D721Med (cell line): ENCODE data around the gene TFB2M.

Source experiments
- DNase-seq: peaks from one replicate; pipeline ENCODE4 v3.0.0; 2011; ENCODE audit warnings: low spot score; ENCODE audit not compliant: insufficient read length
- FAIRE-seq: peaks from 2 replicates; lab custom pipeline; 2011; peaks lifted over from hg19 to GRCh38; lab: Jason Lieb, UNC
- TF ChIP-seq, protein P1 (sequence below): IDR thresholded peaks from 2 replicates; pipeline ENCODE4 v1.5.1; 2012; ENCODE audit warnings: mild to moderate bottlenecking, control low read depth; ENCODE audit not compliant: insufficient read depth; ENCODE audit errors: missing control alignments

Gene TFB2M

GRCh38 chr1:246600579-246600978 is 34.5 kb upstream of the TFB2M start:
- FAIRE-seq = no peak

DNA sequence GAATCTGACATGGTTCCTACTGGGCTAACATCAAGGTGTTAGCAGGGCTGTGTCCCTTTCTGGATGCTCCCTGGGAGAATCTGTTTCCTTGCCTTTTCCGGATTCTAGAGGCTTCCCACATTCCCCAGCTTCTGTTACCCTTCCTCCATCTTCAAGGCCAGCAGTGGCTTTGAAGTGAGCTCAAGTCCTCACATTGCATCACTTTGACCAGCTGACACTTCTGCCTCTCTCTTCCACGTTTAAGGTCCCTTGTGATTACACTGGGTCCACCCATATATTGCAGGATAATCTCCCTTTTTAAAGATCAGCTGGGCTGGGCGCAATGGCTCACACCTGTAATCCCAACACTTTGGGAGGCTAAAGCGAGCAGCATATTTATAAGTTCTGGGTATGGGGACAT is 33.3 kb upstream of the TFB2M start:
- FAIRE-seq = no peak
- DNase-seq = no peak
- TF ChIP-seq, protein P1, sequence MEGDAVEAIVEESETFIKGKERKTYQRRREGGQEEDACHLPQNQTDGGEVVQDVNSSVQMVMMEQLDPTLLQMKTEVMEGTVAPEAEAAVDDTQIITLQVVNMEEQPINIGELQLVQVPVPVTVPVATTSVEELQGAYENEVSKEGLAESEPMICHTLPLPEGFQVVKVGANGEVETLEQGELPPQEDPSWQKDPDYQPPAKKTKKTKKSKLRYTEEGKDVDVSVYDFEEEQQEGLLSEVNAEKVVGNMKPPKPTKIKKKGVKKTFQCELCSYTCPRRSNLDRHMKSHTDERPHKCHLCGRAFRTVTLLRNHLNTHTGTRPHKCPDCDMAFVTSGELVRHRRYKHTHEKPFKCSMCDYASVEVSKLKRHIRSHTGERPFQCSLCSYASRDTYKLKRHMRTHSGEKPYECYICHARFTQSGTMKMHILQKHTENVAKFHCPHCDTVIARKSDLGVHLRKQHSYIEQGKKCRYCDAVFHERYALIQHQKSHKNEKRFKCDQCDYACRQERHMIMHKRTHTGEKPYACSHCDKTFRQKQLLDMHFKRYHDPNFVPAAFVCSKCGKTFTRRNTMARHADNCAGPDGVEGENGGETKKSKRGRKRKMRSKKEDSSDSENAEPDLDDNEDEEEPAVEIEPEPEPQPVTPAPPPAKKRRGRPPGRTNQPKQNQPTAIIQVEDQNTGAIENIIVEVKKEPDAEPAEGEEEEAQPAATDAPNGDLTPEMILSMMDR = no peak

More at GRCh38 chr1:246600579-246600978, 34.5 kb upstream of the TFB2M start:
- TF ChIP-seq, protein P1 = no peak
- DNase-seq = no peak

DNA sequence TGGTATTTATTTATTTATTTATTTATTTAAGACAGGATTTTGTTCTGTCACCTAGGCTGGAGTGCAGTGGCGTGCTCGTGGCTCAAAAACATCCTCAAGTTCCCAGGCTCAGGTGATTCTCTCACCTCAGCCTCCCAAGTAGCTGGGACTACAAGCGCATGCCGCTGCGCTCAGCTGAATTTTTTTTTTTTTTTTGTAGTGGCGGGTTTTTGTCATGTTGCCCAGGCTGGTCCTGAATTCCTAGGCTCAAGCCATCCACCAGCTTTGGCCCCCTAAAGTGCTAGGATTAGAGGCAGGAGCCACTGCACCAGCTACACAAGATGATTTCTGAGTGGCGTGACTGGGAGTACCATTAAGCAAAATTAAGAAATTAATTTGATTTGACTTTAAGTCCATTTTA is 31.9 kb upstream of the TFB2M start:
- TF ChIP-seq, protein P1 = no peak
- no peak for FAIRE-seq

GRCh38 chr1:246597340-246597739 is 31.3 kb upstream of the TFB2M start:
- FAIRE-seq (no peak), DNase-seq (no peak)
- TF ChIP-seq, protein P1 = no peak

More for the DNA sequence above, 31.9 kb upstream of the TFB2M start:
- no peak for DNase-seq

DNA sequence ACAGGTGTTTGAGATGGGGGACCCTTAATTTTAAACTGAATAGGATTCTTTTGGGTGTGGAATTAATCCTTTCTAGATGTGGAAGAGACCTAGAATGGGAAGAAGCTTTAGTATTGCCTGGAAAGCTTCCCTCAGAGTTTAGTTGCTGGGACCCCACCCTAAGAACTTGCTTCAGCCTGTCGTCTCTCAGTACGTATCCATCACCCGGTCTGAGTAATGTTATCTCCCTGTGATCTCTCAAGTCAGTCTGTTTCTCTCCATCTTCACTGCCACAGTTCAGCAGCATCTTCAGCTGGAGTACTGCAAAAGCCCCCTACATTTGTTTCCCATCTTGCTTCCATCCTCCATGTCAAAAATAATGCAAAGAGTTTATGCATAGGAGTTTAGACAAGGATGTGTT is 29.1 kb upstream of the TFB2M start:
- TF ChIP-seq, protein P1 = no peak
- no peak for DNase-seq
- no peak for FAIRE-seq

DNA sequence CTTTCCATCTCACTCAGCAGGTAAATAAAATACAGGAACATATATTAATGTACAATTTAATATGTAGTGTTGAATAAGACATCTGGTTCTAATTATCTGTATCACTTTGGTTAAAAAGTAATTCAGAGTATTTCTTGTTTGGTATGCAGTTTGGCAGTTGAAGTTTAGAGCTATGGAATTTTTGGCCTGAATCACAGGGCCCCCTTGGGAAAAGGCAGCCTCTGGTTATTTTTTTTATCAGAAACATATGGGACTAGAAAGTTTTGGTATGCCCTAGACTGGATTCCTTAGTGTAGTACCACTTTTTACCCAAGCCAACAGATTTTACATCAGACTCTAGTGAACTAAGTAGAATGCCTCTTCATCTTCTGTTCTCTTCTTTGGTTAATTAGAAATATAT is 26.6 kb upstream of the TFB2M start:
- no peak for FAIRE-seq

DNA sequence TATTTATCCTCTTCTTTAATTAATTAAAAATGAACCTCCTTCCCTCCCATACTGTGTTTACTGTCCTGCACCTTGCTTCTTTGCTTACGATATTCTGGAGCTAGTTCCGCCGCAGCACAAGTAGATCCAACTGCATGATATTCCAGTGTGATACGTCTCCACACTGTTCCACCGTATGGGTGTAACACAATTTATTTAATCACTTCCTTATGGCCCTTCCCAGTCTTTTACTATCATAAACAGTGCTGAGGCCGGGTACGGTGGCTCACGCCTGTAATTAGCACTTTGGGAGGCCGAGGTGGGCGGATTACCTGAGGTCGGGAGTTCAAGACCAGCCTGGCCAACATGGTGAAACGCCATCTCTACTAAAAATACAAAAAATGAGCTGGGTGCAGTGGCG is 25.9 kb upstream of the TFB2M start:
- DNase-seq = no peak
- no peak for FAIRE-seq
- TF ChIP-seq, protein P1 = no peak

More for the DNA sequence above, 26.6 kb upstream of the TFB2M start:
- TF ChIP-seq, protein P1 = no peak
- no peak for DNase-seq
